CD14-positive monocyte (primary cell): ENCODE results near the gene SBK1. TPM values are rescaled to one million over a fixed set of nuclear protein-coding genes. Genes with fewer than 3 reads are reported as not detected.

ENCODE experiments used
- DNase-seq, 3 donors: peaks; one replicate each; pipeline ENCODE4 v3.0.0-alpha.2; 2011 to 2022
- H2AFZ ChIP-seq: 2 replicates; pipeline ENCODE4 v1.6.0; 2012; ENCODE audit warnings: mild to moderate bottlenecking, low read depth, low read length, inconsistent platforms; ENCODE audit not compliant: insufficient read depth, poor library complexity, severe bottlenecking
- H3K27ac ChIP-seq, 2 donors: 1 replicate in 1 of 2; 2 replicates in 1 of 2; pipeline ENCODE4 v1.5.1; 2012 to 2013; ENCODE audit warnings: low read length in 2 of 2, control low read depth in 1 of 2, inconsistent platforms in 1 of 2, low read depth in 1 of 2, mild to moderate bottlenecking in 1 of 2
- H3K27me3 ChIP-seq, 2 donors: one replicate each; pipeline versions ENCODE4 v1.6.0 to v1.6.1; 2011 to 2013; ENCODE audit warnings: low read length in 2 of 2; ENCODE audit not compliant: control insufficient read depth in 2 of 2, insufficient read depth in 2 of 2
- H3K36me3 ChIP-seq, 2 donors: replicated peaks in 1 of 2; 1 replicate in 1 of 2; 2 replicates in 1 of 2; pipeline versions ENCODE4 v1.5.1 to v1.6.1; 2012 to 2013; ENCODE audit warnings: low read length in 2 of 2, control low read depth in 1 of 2, inconsistent platforms in 1 of 2, mild to moderate bottlenecking in 1 of 2; ENCODE audit not compliant: insufficient read depth in 2 of 2, control insufficient read depth in 1 of 2
- H3K4me1 ChIP-seq, 2 donors: 1 replicate in 1 of 2; 2 replicates in 1 of 2; pipeline versions ENCODE4 v1.5.1 to v1.6.1; 2012 to 2013; ENCODE audit warnings: low read length in 2 of 2, control low read depth in 1 of 2, inconsistent platforms in 1 of 2, mild to moderate bottlenecking in 1 of 2, moderate library complexity in 1 of 2; ENCODE audit not compliant: insufficient read depth in 2 of 2, control insufficient read depth in 1 of 2
- H3K4me2 ChIP-seq: replicated peaks from 2 replicates; pipeline ENCODE3; 2012; ENCODE audit warnings: low read length, moderate library complexity, mild to moderate bottlenecking; ENCODE audit not compliant: poor library complexity, severe bottlenecking; ENCODE audit errors: extremely low read depth
- H3K4me3 ChIP-seq, 3 experiments: fragments of 200-600 bp in 1 of 3; sonication (generic) in 1 of 3; replicated peaks in 1 of 3; 1 replicate in 2 of 3; 2 replicates in 1 of 3; pipeline ENCODE4 v1.5.1; 2011 to 2013; ENCODE audit warnings: low read length in 3 of 3, mild to moderate bottlenecking in 3 of 3, control low read depth in 2 of 3, low read depth in 2 of 3, inconsistent platforms in 1 of 3, moderate library complexity in 1 of 3
- H3K79me2 ChIP-seq: 2 replicates; pipeline ENCODE4 v1.6.0; 2012; ENCODE audit warnings: mild to moderate bottlenecking, control low read depth, inconsistent platforms, low read length, moderate library complexity; ENCODE audit not compliant: insufficient read depth
- H3K9ac ChIP-seq: 2 replicates; pipeline ENCODE4 v1.6.0; 2017; ENCODE audit warnings: low read length, mild to moderate bottlenecking; ENCODE audit not compliant: insufficient read depth, poor library complexity, severe bottlenecking
- H3K9me3 ChIP-seq, 2 donors: replicated peaks in 1 of 2; 1 replicate in 1 of 2; 2 replicates in 1 of 2; pipeline versions ENCODE4 v1.5.1 to v1.6.1; 2012 to 2013; ENCODE audit warnings: low read length in 2 of 2, control low read depth in 1 of 2; ENCODE audit not compliant: control insufficient read depth in 1 of 2, insufficient read depth in 1 of 2
- H4K20me1 ChIP-seq: 2 replicates; pipeline ENCODE4 v1.6.0; 2012; ENCODE audit warnings: mild to moderate bottlenecking, low read length, control low read depth, moderate library complexity; ENCODE audit not compliant: insufficient read depth
- H3K27ac Mint-ChIP-seq, 7 donors: one replicate each; pipeline ENCODE4 v1.8.0; 2020; ENCODE audit warnings: mild to moderate bottlenecking in 7 of 7, mixed read lengths in 7 of 7, moderate library complexity in 6 of 7, inconsistent platforms in 2 of 7
- H3K27me3 Mint-ChIP-seq, 3 donors: one replicate each; pipeline ENCODE4 v1.8.0; 2021 to 2022; ENCODE audit warnings: low read depth in 3 of 3, mild to moderate bottlenecking in 3 of 3, mixed read lengths in 3 of 3, moderate library complexity in 3 of 3, inconsistent platforms in 1 of 3
- H3K36me3 Mint-ChIP-seq, 2 donors: one replicate each; pipeline ENCODE4 v1.8.0; 2020; ENCODE audit warnings: mixed read lengths in 2 of 2, inconsistent platforms in 1 of 2, mild to moderate bottlenecking in 1 of 2
- H3K4me1 Mint-ChIP-seq: one replicate; pipeline ENCODE4 v1.8.0; 2020; ENCODE audit warnings: mild to moderate bottlenecking, mixed read lengths
- H3K4me3 Mint-ChIP-seq, 2 donors: one replicate each; pipeline ENCODE4 v1.8.0; 2020; ENCODE audit warnings: mild to moderate bottlenecking in 2 of 2, mixed read lengths in 2 of 2, moderate library complexity in 1 of 2
- H3K9me3 Mint-ChIP-seq, 7 donors: one replicate each; pipeline ENCODE4 v1.8.0; 2020 to 2022; ENCODE audit warnings: mixed read lengths in 7 of 7, mild to moderate bottlenecking in 6 of 7, moderate library complexity in 6 of 7, inconsistent platforms in 2 of 7
- WGBS: methylation state at CpG from one replicate; pipeline ENCODE4 v1.1.5; 2013; ENCODE audit warnings: missing lambda C conversion rate; ENCODE audit not compliant: insufficient coverage; 5-methylcytosine and 5-hydroxymethylcytosine counted together
- intact Hi-C, 2 donors: fragments of 100-400 bp; cut with micrococcal nuclease; formaldehyde crosslinking; loops; one replicate each; pipeline versions ENCODE4 v1.15.0 to v1.15.1; 2023
- polyA plus RNA-seq, 3 donors: library from polyadenylated mRNA; depleted of rRNA in 1 of 3; unstranded in 2 of 3; stranded (reverse) in 1 of 3; fragments of 300-500 nt in 2 of 3; fragments of >200 nt in 1 of 3; fragmentation: Illumina TruSeq in 2 of 3; gene quantifications; 1 replicate in 2 of 3; 2 replicates in 1 of 3; pipeline ENCODE4 v1.2.3, GENCODE V29; 2012 to 2021
- TF ChIP-seq, protein P1 (sequence below): fragments of 200-600 bp; IDR thresholded peaks from one replicate; pipeline ENCODE4 v1.8.0; 2022; ENCODE audit warnings: antibody characterized with exemption, mild to moderate bottlenecking

Gene SBK1
- polyA plus RNA-seq, 3 donors, result 0.04 TPM; not detected in 2

GRCh38 chr16:28320023-28320561 lies 27.8 kb downstream of the SBK1 start:
- Histone ChIP-seq H3K36me3 (no peaks in the 10 kb centered on the region), H3K4me2 (no peak overlapping the region), H3K9ac (no peak overlapping the region), H3K4me1 (no peaks in the 10 kb centered on the region), H3K9me3 (no peaks in the 10 kb centered on the region), H3K79me2 (no peaks in the 10 kb centered on the region), H4K20me1 (no peaks in the 10 kb centered on the region), H3K27me3 (no peaks in the 10 kb centered on the region), H2AFZ (no peak overlapping the region), H3K4me3 (no peak overlapping the region), H3K27ac (no peak overlapping the region)
- Mint-ChIP-seq H3K36me3 (no peaks in the 10 kb centered on the region), H3K4me3 (no peak overlapping the region), H3K4me1 (peaks cover 2% of the 10 kb centered on the region), H3K9me3 (peaks cover 0 to 3% (median 0%) of the 10 kb centered on the region in 7 donors), H3K27me3 (peaks cover 0 to 6% (median 1%) of the 10 kb centered on the region in 3 donors), H3K27ac (no peak overlapping the region)
- intact Hi-C loops, result no loop called here
- no peak for DNase-seq
- TF ChIP-seq, protein P1, sequence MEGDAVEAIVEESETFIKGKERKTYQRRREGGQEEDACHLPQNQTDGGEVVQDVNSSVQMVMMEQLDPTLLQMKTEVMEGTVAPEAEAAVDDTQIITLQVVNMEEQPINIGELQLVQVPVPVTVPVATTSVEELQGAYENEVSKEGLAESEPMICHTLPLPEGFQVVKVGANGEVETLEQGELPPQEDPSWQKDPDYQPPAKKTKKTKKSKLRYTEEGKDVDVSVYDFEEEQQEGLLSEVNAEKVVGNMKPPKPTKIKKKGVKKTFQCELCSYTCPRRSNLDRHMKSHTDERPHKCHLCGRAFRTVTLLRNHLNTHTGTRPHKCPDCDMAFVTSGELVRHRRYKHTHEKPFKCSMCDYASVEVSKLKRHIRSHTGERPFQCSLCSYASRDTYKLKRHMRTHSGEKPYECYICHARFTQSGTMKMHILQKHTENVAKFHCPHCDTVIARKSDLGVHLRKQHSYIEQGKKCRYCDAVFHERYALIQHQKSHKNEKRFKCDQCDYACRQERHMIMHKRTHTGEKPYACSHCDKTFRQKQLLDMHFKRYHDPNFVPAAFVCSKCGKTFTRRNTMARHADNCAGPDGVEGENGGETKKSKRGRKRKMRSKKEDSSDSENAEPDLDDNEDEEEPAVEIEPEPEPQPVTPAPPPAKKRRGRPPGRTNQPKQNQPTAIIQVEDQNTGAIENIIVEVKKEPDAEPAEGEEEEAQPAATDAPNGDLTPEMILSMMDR, result no peak
- WGBS, result 98% methylated on average over 66 of the region's 73 CpGs

DNA sequence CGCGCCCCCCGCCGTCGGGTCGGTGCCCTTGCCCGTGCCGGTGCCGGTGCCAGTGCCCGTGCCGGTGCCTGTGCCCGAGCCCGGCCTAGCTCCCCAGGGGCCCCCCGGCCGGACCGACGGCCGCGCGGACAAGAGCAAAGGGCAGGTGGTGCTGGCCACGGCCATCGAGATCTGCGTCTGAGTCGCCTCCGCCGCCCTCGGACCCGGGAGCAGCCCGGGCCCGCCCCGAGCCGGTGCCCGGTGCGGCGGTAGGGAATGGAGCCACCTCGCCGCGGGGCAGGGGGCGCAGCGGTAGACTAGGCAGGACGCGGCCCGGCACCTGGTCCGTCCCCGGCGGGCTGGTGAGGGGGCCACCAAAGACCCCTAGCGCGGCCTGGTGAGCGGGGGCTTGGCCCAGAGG lies 28.4 kb downstream of the SBK1 start:
- Histone ChIP-seq H2AFZ (no peak overlapping the region), H3K4me1 (no peaks in the 10 kb centered on the region), H3K79me2 (no peaks in the 10 kb centered on the region), H3K9me3 (no peaks in the 10 kb centered on the region), H3K4me3 (no peak overlapping the region), H3K9ac (no peak overlapping the region), H3K27ac (no peak overlapping the region), H3K4me2 (no peak overlapping the region), H4K20me1 (no peaks in the 10 kb centered on the region), H3K36me3 (no peaks in the 10 kb centered on the region), H3K27me3 (no peaks in the 10 kb centered on the region)
- WGBS, result 96% methylated on average over 36 of the region's 49 CpGs
- intact Hi-C loops, result no loop called here
- DNase-seq, result no peak
- Mint-ChIP-seq H3K36me3 (no peaks in the 10 kb centered on the region), H3K9me3 (peaks cover 0 to 3% (median 0%) of the 10 kb centered on the region in 7 donors), H3K4me1 (peaks cover 2% of the 10 kb centered on the region), H3K27me3 (peaks cover 0 to 6% (median 1%) of the 10 kb centered on the region in 3 donors), H3K27ac (peak overlapping the region in 1 of 7 donors; percentile 46), H3K4me3 (no peak overlapping the region)
- TF ChIP-seq, protein P1, result no peak
